GM18505 (cell line): ENCODE results near the gene GMPPA.

Experiments
- ATAC-seq: cut with Tn5 transposase; IDR thresholded peaks from one replicate; pipeline ENCODE4 v1.9.1; 2021; ENCODE audit not compliant: unreplicated experiment
- POLR2A ChIP-seq: IDR thresholded peaks from 4 replicates; pipeline ENCODE4 v1.6.1; 2011; ENCODE audit warnings: borderline replicate concordance; ENCODE audit not compliant: insufficient read depth, insufficient read length; ENCODE audit errors: extremely low read depth

GMPPA gene

GRCh38 chr2:219508971-219509779 is 10.5 kb downstream of the GMPPA start:
- TF ChIP-seq POLR2A: no peak
- ATAC-seq: no peak

GRCh38 chr2:219509780-219510511 is 11.3 kb downstream of the GMPPA start:
- no peak for TF ChIP-seq POLR2A
- no peak for ATAC-seq

- no peak for TF ChIP-seq POLR2A
- ATAC-seq: no peak
Measured at GRCh38 chr2:219510512-219511135, 11.9 kb downstream of the GMPPA start.

- ATAC-seq: no peak
- TF ChIP-seq POLR2A: no peak
Measured at GRCh38 chr2:219511547-219512325, 13.0 kb downstream of the GMPPA start.

- no peak for ATAC-seq
- no peak for TF ChIP-seq POLR2A
Measured at GRCh38 chr2:219512524-219513216, 14.0 kb downstream of the GMPPA start.

- no peak for ATAC-seq
Measured at GRCh38 chr2:219513787-219514186, 15.1 kb downstream of the GMPPA start.

GRCh38 chr2:219514196-219514761 is 15.6 kb downstream of the GMPPA start, which contains the start of gene ASIC4:
TSS of gene ASIC4 (plus strand) at chr2:219514482. CDS start at chr2:219514725, 243 bp downstream.
- no peak for ATAC-seq
- no peak for TF ChIP-seq POLR2A

More at GRCh38 chr2:219513787-219514186, 15.1 kb downstream of the GMPPA start:
- TF ChIP-seq POLR2A: no peak

GRCh38 chr2:219514836-219515235 is 16.1 kb downstream of the GMPPA start:
- no peak for ATAC-seq
- no peak for TF ChIP-seq POLR2A

- no peak for TF ChIP-seq POLR2A
- no peak for ATAC-seq
Measured at GRCh38 chr2:219515874-219516629, 17.4 kb downstream of the GMPPA start.

- no peak for ATAC-seq
- TF ChIP-seq POLR2A: no peak
Measured at GRCh38 chr2:219516888-219517287, 18.2 kb downstream of the GMPPA start.

GRCh38 chr2:219517954-219518778 is 19.5 kb downstream of the GMPPA start:
- no peak for TF ChIP-seq POLR2A
- no peak for ATAC-seq
